Measurements from ENCODE around the gene LIN7C.

DNA sequence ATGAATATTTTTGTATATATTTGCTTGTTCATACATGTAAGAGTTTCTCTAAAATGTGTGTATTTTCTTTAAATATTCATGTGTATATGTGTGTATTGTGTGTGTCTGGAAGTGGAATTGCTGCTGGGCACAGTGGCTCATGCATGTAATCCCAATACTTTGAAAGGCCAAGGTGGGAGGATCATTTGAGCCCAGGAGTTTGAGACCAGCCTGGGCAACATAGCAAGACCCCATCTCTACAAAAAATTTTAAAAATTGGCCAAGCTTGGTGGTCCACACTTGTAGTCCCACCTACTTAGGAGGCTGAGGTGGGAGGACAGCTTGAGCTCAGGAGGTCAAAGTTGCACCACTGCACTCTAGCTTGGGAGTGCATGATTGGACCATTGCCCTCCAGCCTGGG is 29.3 kb downstream of the LIN7C start:
- TF ChIP-seq, protein P1, sequence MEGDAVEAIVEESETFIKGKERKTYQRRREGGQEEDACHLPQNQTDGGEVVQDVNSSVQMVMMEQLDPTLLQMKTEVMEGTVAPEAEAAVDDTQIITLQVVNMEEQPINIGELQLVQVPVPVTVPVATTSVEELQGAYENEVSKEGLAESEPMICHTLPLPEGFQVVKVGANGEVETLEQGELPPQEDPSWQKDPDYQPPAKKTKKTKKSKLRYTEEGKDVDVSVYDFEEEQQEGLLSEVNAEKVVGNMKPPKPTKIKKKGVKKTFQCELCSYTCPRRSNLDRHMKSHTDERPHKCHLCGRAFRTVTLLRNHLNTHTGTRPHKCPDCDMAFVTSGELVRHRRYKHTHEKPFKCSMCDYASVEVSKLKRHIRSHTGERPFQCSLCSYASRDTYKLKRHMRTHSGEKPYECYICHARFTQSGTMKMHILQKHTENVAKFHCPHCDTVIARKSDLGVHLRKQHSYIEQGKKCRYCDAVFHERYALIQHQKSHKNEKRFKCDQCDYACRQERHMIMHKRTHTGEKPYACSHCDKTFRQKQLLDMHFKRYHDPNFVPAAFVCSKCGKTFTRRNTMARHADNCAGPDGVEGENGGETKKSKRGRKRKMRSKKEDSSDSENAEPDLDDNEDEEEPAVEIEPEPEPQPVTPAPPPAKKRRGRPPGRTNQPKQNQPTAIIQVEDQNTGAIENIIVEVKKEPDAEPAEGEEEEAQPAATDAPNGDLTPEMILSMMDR (IDR thresholded peaks at IDR 0.05), result no peak
- TF ChIP-seq POLR2A (IDR thresholded peaks at IDR 0.05) (no peak), POLR2AphosphoS5 (IDR thresholded peaks at IDR 0.05) (no peak)
